NCI-H146 (cell line): Measurements from ENCODE around the gene SPOCK2.
A peak's percentile ranks its signal among the peaks of the same experiment; 100 is the strongest.

ENCODE experiments used
- DNase-seq: peaks from one replicate; lab custom pipeline; 2025; lab: John Stamatoyannopoulos, UW

Gene SPOCK2

DNA sequence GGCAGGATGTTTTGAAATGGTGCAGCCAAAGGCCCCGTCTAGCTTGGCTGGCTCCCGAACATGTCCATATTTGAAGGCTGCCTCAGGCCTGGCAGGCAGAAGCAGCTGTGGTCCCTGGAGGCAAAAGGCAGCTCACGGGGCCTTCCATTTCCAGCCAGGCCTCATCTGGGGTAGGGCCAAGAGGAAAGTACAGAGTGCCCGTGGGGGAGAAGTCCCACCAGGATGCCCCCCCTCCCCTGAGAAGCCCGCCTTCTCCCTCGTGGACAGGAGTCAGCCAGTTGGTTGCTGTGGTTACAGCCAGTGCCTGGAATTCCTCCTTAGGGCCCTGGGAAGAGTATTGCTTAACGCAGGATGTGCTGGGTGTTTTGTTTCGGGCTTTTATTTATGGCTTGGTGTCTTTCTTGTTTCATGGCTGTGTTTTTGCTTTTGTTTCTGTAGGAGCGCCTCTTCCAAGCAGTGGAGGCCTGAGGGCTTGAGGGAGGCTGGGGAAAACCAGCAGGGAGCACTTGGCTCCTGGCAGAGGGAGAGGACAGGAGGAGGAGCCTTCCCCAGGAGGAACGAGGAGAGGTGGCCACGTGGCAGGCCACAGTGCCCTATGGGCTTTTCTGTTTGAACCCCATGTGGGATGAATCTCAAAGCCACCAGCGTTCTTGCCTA lies 78.8 kb downstream of the SPOCK2 start:
- DNase-seq, result peak; percentile 12

DNA sequence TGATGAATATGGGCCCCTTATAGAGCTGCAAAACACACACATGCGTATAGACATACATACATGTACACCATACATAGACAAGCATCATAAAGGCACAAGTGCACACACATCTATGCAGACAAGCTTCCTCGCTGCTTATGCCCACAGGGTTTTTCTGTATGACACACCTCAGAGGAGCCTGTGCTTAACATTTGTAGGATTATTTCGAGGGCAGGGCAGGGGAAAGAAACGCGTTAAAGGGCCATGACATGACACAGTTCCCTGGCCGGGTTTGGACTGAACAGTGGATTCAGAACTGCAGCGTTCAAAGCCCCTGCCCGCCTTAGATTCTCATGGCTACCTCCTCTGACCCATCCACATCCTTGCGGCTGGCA lies 79.3 kb downstream of the SPOCK2 start:
- no peak for DNase-seq
